ENCODE results near the gene BIK.
"Not testable (repeated sequence)": the region's sequence is repeated elsewhere in the genome, so short reads cannot be mapped to it uniquely, and the experiment has no call there.

DNA sequence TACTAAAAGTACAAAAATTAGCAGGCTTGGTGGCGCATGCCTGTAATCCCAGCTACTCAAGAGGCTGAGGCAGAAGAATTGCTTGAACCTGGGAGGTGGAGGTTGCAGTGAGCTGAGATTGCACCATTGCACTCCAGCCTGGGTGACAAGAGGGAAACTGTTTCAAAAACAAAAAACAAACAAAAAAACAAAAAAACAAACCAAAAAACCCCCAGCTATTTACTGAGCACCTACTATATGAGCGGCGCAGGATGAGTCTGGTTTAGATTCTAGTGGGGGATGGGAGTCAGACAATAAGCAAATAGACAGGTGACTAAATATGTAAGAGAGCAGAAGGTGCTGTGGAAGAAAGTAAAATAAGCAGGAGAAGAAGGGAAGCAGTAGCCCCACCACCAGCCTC lies 5.6 kb upstream of the BIK start:
- not testable (repeated sequence) for TF ChIP-seq POLR2A, POLR2AphosphoS5 (IDR thresholded peaks at IDR 0.05)
- TF ChIP-seq, protein P1, sequence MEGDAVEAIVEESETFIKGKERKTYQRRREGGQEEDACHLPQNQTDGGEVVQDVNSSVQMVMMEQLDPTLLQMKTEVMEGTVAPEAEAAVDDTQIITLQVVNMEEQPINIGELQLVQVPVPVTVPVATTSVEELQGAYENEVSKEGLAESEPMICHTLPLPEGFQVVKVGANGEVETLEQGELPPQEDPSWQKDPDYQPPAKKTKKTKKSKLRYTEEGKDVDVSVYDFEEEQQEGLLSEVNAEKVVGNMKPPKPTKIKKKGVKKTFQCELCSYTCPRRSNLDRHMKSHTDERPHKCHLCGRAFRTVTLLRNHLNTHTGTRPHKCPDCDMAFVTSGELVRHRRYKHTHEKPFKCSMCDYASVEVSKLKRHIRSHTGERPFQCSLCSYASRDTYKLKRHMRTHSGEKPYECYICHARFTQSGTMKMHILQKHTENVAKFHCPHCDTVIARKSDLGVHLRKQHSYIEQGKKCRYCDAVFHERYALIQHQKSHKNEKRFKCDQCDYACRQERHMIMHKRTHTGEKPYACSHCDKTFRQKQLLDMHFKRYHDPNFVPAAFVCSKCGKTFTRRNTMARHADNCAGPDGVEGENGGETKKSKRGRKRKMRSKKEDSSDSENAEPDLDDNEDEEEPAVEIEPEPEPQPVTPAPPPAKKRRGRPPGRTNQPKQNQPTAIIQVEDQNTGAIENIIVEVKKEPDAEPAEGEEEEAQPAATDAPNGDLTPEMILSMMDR (IDR thresholded peaks at IDR 0.05): not testable (repeated sequence)

Data from upper lobe of left lung (tissue), 4 donors.